Trophoblast cell (in vitro differentiated cells and primary cell): ENCODE data around the gene SCART1.

Experiments
- DNase-seq, 2 donors: peaks; one replicate each; pipeline ENCODE4 v3.0.0-alpha.2; 2016
- H2AFZ ChIP-seq: 2 replicates; pipeline ENCODE4 v1.6.1; 2013; ENCODE audit warnings: low read length, moderate library complexity, mild to moderate bottlenecking; ENCODE audit not compliant: insufficient read depth, poor library complexity
- H2AK5ac ChIP-seq: 2 replicates; pipeline ENCODE4 v1.6.1; 2013; ENCODE audit warnings: mild to moderate bottlenecking, low read length
- H2BK120ac ChIP-seq: 2 replicates; pipeline ENCODE4 v1.6.1; 2013; ENCODE audit warnings: low read length, mild to moderate bottlenecking, moderate library complexity; ENCODE audit not compliant: insufficient read depth, poor library complexity
- H2BK12ac ChIP-seq: 2 replicates; pipeline ENCODE4 v1.6.1; 2013; ENCODE audit warnings: mild to moderate bottlenecking, low read length, moderate library complexity
- H2BK5ac ChIP-seq: 2 replicates; pipeline ENCODE4 v1.6.1; 2013; ENCODE audit warnings: low read length, low read depth, moderate library complexity, mild to moderate bottlenecking; ENCODE audit not compliant: poor library complexity
- H3K14ac ChIP-seq: 2 replicates; pipeline ENCODE4 v1.6.1; 2013; ENCODE audit warnings: mild to moderate bottlenecking, low read length
- H3K18ac ChIP-seq: 2 replicates; pipeline ENCODE4 v1.6.1; 2013; ENCODE audit warnings: mild to moderate bottlenecking, low read length
- H3K23ac ChIP-seq: 2 replicates; pipeline ENCODE4 v1.6.1; 2013; ENCODE audit warnings: low read length
- H3K27ac ChIP-seq: 2 replicates; pipeline ENCODE4 v1.5.1; 2013; ENCODE audit warnings: low read depth, mild to moderate bottlenecking, inconsistent platforms, low read length, moderate library complexity
- H3K27me3 ChIP-seq: 2 replicates; pipeline ENCODE4 v1.6.1; 2013; ENCODE audit warnings: inconsistent platforms, mild to moderate bottlenecking, low read length, moderate library complexity; ENCODE audit not compliant: insufficient read depth
- H3K36me3 ChIP-seq, 2 experiments: 1 replicate in 1 of 2; 2 replicates in 1 of 2; pipeline ENCODE4 v1.6.1; 2013; ENCODE audit warnings: low read length in 2 of 2, mild to moderate bottlenecking in 2 of 2, moderate library complexity in 1 of 2; ENCODE audit not compliant: insufficient read depth in 2 of 2, control insufficient read depth in 1 of 2
- H3K4ac ChIP-seq: 2 replicates; pipeline ENCODE4 v1.6.1; 2013; ENCODE audit warnings: low read depth, mild to moderate bottlenecking, low read length, moderate library complexity
- H3K4me1 ChIP-seq, 2 experiments: 1 replicate in 1 of 2; 2 replicates in 1 of 2; pipeline ENCODE4 v1.6.1; 2013; ENCODE audit warnings: low read length in 2 of 2, mild to moderate bottlenecking in 2 of 2, moderate library complexity in 1 of 2; ENCODE audit not compliant: insufficient read depth in 2 of 2, control insufficient read depth in 1 of 2
- H3K4me2 ChIP-seq: 2 replicates; pipeline ENCODE4 v1.6.1; 2013; ENCODE audit warnings: inconsistent platforms, mild to moderate bottlenecking, low read length, moderate library complexity
- H3K4me3 ChIP-seq: 2 replicates; pipeline ENCODE4 v1.5.1; 2013; ENCODE audit warnings: mild to moderate bottlenecking, low read depth, low read length, inconsistent platforms
- H3K79me1 ChIP-seq: one replicate; pipeline ENCODE4 v1.6.1; 2013; ENCODE audit warnings: low read length
- H3K79me2 ChIP-seq: 2 replicates; pipeline ENCODE4 v1.6.1; 2013; ENCODE audit warnings: low read length, mild to moderate bottlenecking; ENCODE audit not compliant: control insufficient read depth, insufficient read depth, poor library complexity
- H3K9ac ChIP-seq: 2 replicates; pipeline ENCODE4 v1.6.1; 2013; ENCODE audit warnings: mild to moderate bottlenecking, low read length
- H3K9me3 ChIP-seq: 2 replicates; pipeline ENCODE4 v1.6.1; 2013; ENCODE audit warnings: low read depth, mild to moderate bottlenecking, control low read depth, inconsistent platforms, low read length; ENCODE audit not compliant: insufficient read depth
- H4K12ac ChIP-seq: 2 replicates; pipeline ENCODE4 v1.6.1; 2013; ENCODE audit warnings: low read depth, mild to moderate bottlenecking, low read length, moderate library complexity
- H4K8ac ChIP-seq: 2 replicates; pipeline ENCODE4 v1.6.1; 2013; ENCODE audit warnings: low read depth, mild to moderate bottlenecking, low read length, moderate library complexity
- H4K91ac ChIP-seq: one replicate; pipeline ENCODE4 v1.6.1; 2013; ENCODE audit warnings: low read depth, mild to moderate bottlenecking, low read length, moderate library complexity
- WGBS: extraction: QIAGEN DNeasy Blood & Tissue Kit; methylation state at CpG from one replicate; pipeline ENCODE4 v1.1.7; 2013; ENCODE audit warnings: missing lambda C conversion rate; ENCODE audit not compliant: insufficient read length, insufficient coverage; ENCODE audit errors: extremely low coverage; 5-methylcytosine and 5-hydroxymethylcytosine counted together

SCART1 gene

DNA sequence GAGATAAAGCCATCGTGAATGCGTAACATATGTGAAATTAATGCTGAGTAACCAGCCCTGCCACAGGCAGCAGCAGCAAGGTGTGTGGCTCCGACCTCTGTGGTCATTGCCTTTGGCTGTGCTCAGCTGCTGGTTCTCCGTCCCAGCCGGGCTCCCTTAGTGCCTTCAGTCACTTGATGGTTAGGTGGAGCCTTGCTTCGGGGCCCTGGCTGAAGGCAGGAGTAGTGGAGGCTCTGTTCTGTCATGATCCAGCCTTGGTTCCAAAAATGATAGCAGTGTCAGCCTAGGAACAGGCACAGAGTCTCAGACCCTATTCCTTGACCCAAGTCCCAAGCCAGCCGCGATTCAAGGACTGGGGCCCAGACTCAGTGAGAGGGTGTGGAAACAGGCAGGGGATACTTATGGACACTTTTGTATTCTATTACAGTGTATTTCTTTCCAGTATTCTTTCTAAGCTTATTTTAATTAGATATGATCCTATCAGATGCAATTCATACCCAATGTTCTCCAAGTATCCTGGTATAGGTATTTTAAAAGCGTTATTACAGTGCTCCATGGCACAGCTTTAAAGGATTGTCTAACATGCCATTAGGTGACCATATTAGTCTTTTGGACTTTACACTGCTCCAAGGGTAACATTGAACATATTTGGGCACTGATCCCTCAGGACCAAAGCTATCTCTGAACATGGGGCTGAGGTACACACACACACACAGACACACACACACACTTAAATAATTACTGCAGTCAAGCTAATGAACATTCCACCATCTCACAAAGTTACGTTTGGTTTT, 9.0 kb downstream of the SCART1 start:
- Histone ChIP-seq H3K4me3 (no peak overlapping the region), H2AK5ac (no peak overlapping the region), H2BK12ac (no peak overlapping the region), H3K18ac (no peak overlapping the region), H3K79me2 (no peaks in the 10 kb centered on the region), H2AFZ (no peak overlapping the region), H3K36me3 (no peaks in the 10 kb centered on the region), H3K23ac (no peak overlapping the region), H2BK5ac (no peak overlapping the region), H3K9ac (no peak overlapping the region), H4K8ac (no peak overlapping the region), H3K27ac (no peak overlapping the region), H4K12ac (no peak overlapping the region), H4K91ac (no peak overlapping the region), H3K4me1 (no peaks in the 10 kb centered on the region), H3K9me3 (peaks cover 67% of the 10 kb centered on the region), H2BK120ac (no peak overlapping the region), H3K4ac (no peak overlapping the region), H3K79me1 (no peaks in the 10 kb centered on the region), H3K27me3 (no peaks in the 10 kb centered on the region), H3K14ac (no peak overlapping the region), H3K4me2 (no peak overlapping the region)
- WGBS, result no CpG with 5 or more reads among the region's 10 CpGs
- no peak for DNase-seq

DNA sequence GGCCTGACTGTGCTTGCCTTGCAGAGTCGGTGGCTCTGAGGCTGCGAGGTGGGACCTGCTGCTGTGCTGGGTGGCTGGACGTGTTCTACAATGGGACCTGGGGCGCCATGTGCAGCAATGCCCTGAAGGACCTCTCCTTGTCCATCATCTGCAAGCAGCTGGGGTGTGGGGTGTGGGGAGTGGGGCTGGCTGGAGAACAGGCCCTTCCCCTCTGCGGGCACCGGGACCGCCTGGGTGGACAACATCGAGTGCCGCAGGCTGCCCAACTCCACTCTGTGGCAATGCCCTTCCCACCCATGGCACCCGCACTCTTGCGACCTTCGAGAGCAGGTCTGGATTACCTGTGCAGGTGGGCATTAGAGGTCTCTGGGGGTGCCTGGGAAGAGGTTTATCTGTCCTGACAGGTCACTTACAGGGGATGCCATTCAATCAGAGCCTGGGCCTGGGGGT, 10.9 kb downstream of the SCART1 start:
- Histone ChIP-seq H3K14ac (no peak overlapping the region), H3K27ac (no peak overlapping the region), H2BK5ac (no peak overlapping the region), H3K79me1 (no peaks in the 10 kb centered on the region), H4K8ac (no peak overlapping the region), H2AFZ (no peak overlapping the region), H3K4me3 (no peak overlapping the region), H2AK5ac (no peak overlapping the region), H3K27me3 (no peaks in the 10 kb centered on the region), H3K4me1 (no peaks in the 10 kb centered on the region), H2BK120ac (no peak overlapping the region), H3K4ac (no peak overlapping the region), H3K23ac (no peak overlapping the region), H3K18ac (no peak overlapping the region), H4K91ac (no peak overlapping the region), H3K9ac (no peak overlapping the region), H3K4me2 (no peak overlapping the region), H4K12ac (no peak overlapping the region), H3K79me2 (no peaks in the 10 kb centered on the region), H3K36me3 (no peaks in the 10 kb centered on the region), H3K9me3 (peaks cover 53% of the 10 kb centered on the region), H2BK12ac (no peak overlapping the region)
- no CpG with 5 or more reads among the region's 12 CpGs for WGBS
- DNase-seq, result no peak

DNA sequence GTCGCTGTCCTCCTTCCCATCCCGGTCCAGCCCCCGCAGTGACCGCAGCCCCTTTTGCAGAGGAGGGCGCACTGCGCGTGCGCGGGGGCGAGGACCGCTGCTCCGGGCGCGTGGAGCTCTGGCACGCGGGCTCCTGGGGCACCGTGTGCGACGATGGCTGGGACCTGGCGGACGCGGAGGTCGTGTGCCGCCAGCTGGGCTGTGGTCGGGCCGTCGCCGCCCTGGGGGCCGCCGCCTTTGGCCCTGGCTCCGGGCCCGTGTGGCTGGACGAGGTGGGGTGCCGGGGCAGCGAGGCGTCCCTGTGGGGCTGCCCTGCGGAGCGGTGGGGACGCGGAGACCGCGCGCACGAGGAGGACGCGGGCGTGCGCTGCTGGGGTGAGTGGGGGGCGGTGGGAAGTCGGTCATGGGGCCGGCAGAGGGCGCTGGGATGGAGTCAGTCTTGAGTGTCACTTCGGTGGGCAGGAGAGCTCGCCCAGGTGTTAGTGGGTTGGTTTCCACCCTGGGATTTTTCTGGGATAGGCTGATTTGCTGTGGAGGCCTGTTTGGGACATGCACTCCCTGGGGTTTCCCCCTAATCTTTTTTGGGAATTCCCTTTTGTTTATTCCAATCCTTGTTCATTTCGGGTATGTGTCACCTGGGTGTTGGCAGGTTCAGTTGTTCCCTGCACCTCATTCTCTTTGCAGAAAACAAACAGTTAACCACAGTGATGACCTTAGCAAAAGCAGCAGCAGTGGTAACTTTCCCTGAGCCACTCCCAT, 11.6 kb downstream of the SCART1 start:
- Histone ChIP-seq H3K4me2 (no peak overlapping the region), H3K18ac (no peak overlapping the region), H3K27ac (no peak overlapping the region), H3K23ac (no peak overlapping the region), H3K27me3 (no peaks in the 10 kb centered on the region), H4K8ac (no peak overlapping the region), H3K4me1 (no peaks in the 10 kb centered on the region), H3K14ac (no peak overlapping the region), H4K12ac (no peak overlapping the region), H3K9me3 (peaks cover 48% of the 10 kb centered on the region), H3K4me3 (no peak overlapping the region), H3K79me2 (no peaks in the 10 kb centered on the region), H3K4ac (no peak overlapping the region), H2BK5ac (no peak overlapping the region), H3K36me3 (no peaks in the 10 kb centered on the region), H3K9ac (no peak overlapping the region), H3K79me1 (no peaks in the 10 kb centered on the region), H2BK12ac (no peak overlapping the region), H2AFZ (no peak overlapping the region), H2AK5ac (no peak overlapping the region), H2BK120ac (no peak overlapping the region), H4K91ac (no peak overlapping the region)
- DNase-seq, result no peak
- no CpG with 5 or more reads among the region's 55 CpGs for WGBS

DNA sequence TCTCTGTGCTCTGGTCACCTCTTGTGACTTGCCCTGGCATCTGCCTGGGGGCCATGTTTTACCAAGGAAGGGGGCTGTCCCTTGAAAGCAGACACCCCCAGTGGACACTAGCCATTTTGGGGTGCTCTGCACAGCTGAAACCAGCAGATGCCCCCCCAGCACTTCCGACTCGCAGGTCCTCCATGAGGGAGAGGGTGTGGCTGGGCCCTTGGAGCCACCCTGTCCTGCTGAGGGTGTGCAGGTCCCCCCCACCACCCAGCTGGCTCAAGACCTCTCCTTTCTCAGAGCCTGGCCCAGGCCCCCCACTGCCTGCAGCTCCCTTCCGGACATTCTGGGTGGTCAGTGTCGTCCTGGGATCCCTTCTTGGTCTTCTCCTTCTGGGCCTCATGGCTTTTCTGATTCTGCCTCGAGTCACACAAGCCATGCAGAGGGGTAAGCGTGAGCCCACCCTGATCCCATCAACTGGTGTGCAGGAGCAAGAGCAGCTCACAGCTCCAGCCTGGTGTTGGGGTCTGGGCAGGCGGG, 12.3 kb downstream of the SCART1 start:
- Histone ChIP-seq H4K91ac (no peak overlapping the region), H3K9ac (no peak overlapping the region), H3K4me1 (no peaks in the 10 kb centered on the region), H4K8ac (no peak overlapping the region), H2BK120ac (no peak overlapping the region), H3K27me3 (no peaks in the 10 kb centered on the region), H3K36me3 (no peaks in the 10 kb centered on the region), H3K23ac (no peak overlapping the region), H3K79me2 (no peaks in the 10 kb centered on the region), H3K14ac (no peak overlapping the region), H3K4me3 (no peak overlapping the region), H4K12ac (no peak overlapping the region), H2BK5ac (no peak overlapping the region), H3K9me3 (peaks cover 48% of the 10 kb centered on the region), H3K4me2 (no peak overlapping the region), H2AK5ac (no peak overlapping the region), H3K79me1 (no peaks in the 10 kb centered on the region), H3K18ac (no peak overlapping the region), H3K27ac (no peak overlapping the region), H2AFZ (no peak overlapping the region), H3K4ac (no peak overlapping the region), H2BK12ac (no peak overlapping the region)
- WGBS, result no CpG with 5 or more reads among the region's 7 CpGs
- no peak for DNase-seq
